IMR-90 (cell line): ENCODE measurements around the gene DSCAM. TPM values are rescaled to one million over a fixed set of nuclear protein-coding genes. Genes with fewer than 3 reads are reported as not detected.

Experiments used
- ATAC-seq: fragments of 200-7000 bp; cut with Tn5 transposase; 2 replicates; pipeline ENCODE4 v1.9.1; 2020; ENCODE audit warnings: low read depth, mild to moderate bottlenecking, moderate library complexity
- BruUV-seq: library from RNA; stranded (reverse); fragments of 400-500 nt; replicated peaks from 2 replicates; lab custom pipeline; 2021; lab: Mats Ljungman, UMichigan
- CTCF ChIA-PET: fragments of 300-600 bp; formaldehyde crosslinking; extraction: SDS; loops from one replicate; lab custom pipeline; 2021; ENCODE audit warnings: antibody characterized with exemption; lab: Yijun Ruan, JAX
- POLR2A ChIA-PET: fragments of 300-600 bp; sonication (Branson Sonifier 250); formaldehyde crosslinking; loops from one replicate; lab custom pipeline; 2022; ENCODE audit warnings: antibody characterized with exemption; ENCODE audit not compliant: unreplicated experiment; lab: Charles Lee
- DNase-seq: peaks from one replicate; pipeline ENCODE4 v3.0.0; 2013
- H2AFZ ChIP-seq: replicated peaks from 2 replicates; pipeline ENCODE3; 2013; ENCODE audit warnings: low read length, mild to moderate bottlenecking; ENCODE audit not compliant: poor library complexity
- H2AK5ac ChIP-seq: 2 replicates; pipeline ENCODE4 v1.6.1; 2013; ENCODE audit warnings: low read depth, low read length, inconsistent platforms
- H2AK9ac ChIP-seq: replicated peaks from 2 replicates; pipeline ENCODE3; 2013; ENCODE audit warnings: mild to moderate bottlenecking, low read depth, low read length, moderate library complexity; ENCODE audit not compliant: poor library complexity
- H2BK120ac ChIP-seq: 2 replicates; pipeline ENCODE4 v1.6.1; 2013; ENCODE audit warnings: low read depth, low read length, inconsistent platforms
- H2BK15ac ChIP-seq: 3 replicates; pipeline ENCODE4 v1.6.1; 2013; ENCODE audit warnings: low read depth, low read length, inconsistent platforms
- H2BK20ac ChIP-seq: 2 replicates; pipeline ENCODE4 v1.6.1; 2013; ENCODE audit warnings: low read depth, mild to moderate bottlenecking, inconsistent platforms, low read length, moderate library complexity
- H2BK5ac ChIP-seq: 2 replicates; pipeline ENCODE4 v1.6.1; 2013; ENCODE audit warnings: mild to moderate bottlenecking, low read depth, low read length, inconsistent platforms; ENCODE audit not compliant: poor library complexity, severe bottlenecking
- H3K14ac ChIP-seq: replicated peaks from 2 replicates; pipeline ENCODE4 v1.6.1; 2013; ENCODE audit warnings: low read depth, low read length, inconsistent platforms
- H3K18ac ChIP-seq: 2 replicates; pipeline ENCODE4 v1.6.1; 2013; ENCODE audit warnings: low read depth, low read length, control low read depth
- H3K23ac ChIP-seq: 2 replicates; pipeline ENCODE4 v1.6.1; 2013; ENCODE audit warnings: low read depth, low read length, inconsistent platforms
- H3K27ac ChIP-seq: 2 replicates; pipeline ENCODE4 v1.5.1; 2013; ENCODE audit warnings: mild to moderate bottlenecking, control low read depth, low read length; ENCODE audit not compliant: insufficient read depth
- H3K27me3 ChIP-seq: 2 replicates; pipeline ENCODE4 v1.6.1; 2013; ENCODE audit warnings: low read length; ENCODE audit not compliant: control insufficient read depth, insufficient read depth
- H3K36me3 ChIP-seq: 2 replicates; pipeline ENCODE4 v1.6.1; 2013; ENCODE audit warnings: low read length, mixed read lengths; ENCODE audit not compliant: control insufficient read depth, insufficient read depth
- H3K4ac ChIP-seq: 2 replicates; pipeline ENCODE4 v1.6.1; 2013; ENCODE audit warnings: low read depth, low read length, inconsistent platforms
- H3K4me1 ChIP-seq: 2 replicates; pipeline ENCODE4 v1.6.1; 2013; ENCODE audit warnings: low read length, mixed read lengths; ENCODE audit not compliant: control insufficient read depth, insufficient read depth
- H3K4me2 ChIP-seq: 2 replicates; pipeline ENCODE4 v1.6.1; 2013; ENCODE audit warnings: low read depth, mild to moderate bottlenecking, control low read depth, low read length, moderate library complexity
- H3K4me3 ChIP-seq: 2 replicates; pipeline ENCODE4 v1.5.1; 2013; ENCODE audit warnings: low read depth, mild to moderate bottlenecking, control low read depth, low read length, moderate library complexity; ENCODE audit not compliant: insufficient read depth
- H3K56ac ChIP-seq: 2 replicates; pipeline ENCODE4 v1.6.1; 2013; ENCODE audit warnings: low read length, inconsistent platforms; ENCODE audit not compliant: insufficient read depth; ENCODE audit errors: extremely low read depth
- H3K79me1 ChIP-seq, 2 experiments: 2 replicates each; pipeline ENCODE4 v1.6.1; 2013; ENCODE audit warnings: low read length in 2 of 2, inconsistent platforms in 1 of 2, low read depth in 1 of 2
- H3K9ac ChIP-seq: 2 replicates; pipeline ENCODE4 v1.6.1; 2013; ENCODE audit warnings: low read depth, low read length, control low read depth
- H3K9me1 ChIP-seq: 2 replicates; pipeline ENCODE4 v1.6.1; 2013; ENCODE audit warnings: low read length, inconsistent platforms; ENCODE audit not compliant: insufficient read depth
- H3K9me3 ChIP-seq: 2 replicates; pipeline ENCODE4 v1.6.1; 2013; ENCODE audit warnings: low read length; ENCODE audit not compliant: control insufficient read depth, insufficient read depth
- H4K20me1 ChIP-seq: 2 replicates; pipeline ENCODE4 v1.6.1; 2013; ENCODE audit warnings: low read length, inconsistent platforms; ENCODE audit not compliant: insufficient read depth
- H4K5ac ChIP-seq: 2 replicates; pipeline ENCODE4 v1.6.1; 2013; ENCODE audit warnings: mild to moderate bottlenecking, low read depth, low read length, control low read depth
- H4K8ac ChIP-seq, 2 experiments: 2 replicates each; pipeline ENCODE4 v1.6.1; 2013; ENCODE audit warnings: low read depth in 2 of 2, low read length in 2 of 2, control low read depth in 1 of 2, inconsistent platforms in 1 of 2
- H4K91ac ChIP-seq: 2 replicates; pipeline ENCODE4 v1.6.1; 2013; ENCODE audit warnings: low read depth, low read length, inconsistent platforms; ENCODE audit not compliant: insufficient read depth
- BHLHE40 ChIP-seq: fragments of 150-350 bp; IDR thresholded peaks from 2 replicates; pipeline ENCODE4 v1.6.1; 2016; ENCODE audit warnings: mild to moderate bottlenecking, low read depth, low read length
- CEBPB ChIP-seq: IDR thresholded peaks from 2 replicates; pipeline ENCODE4 v1.6.1; 2012; ENCODE audit warnings: low read depth, low read length, improper control_type of control experiment
- CHD1 ChIP-seq: IDR thresholded peaks from 2 replicates; pipeline ENCODE4 v1.6.1; 2012; ENCODE audit warnings: low read depth, low read length, improper control_type of control experiment
- FOS ChIP-seq: fragments of 150-350 bp; IDR thresholded peaks from 2 replicates; pipeline ENCODE4 v1.6.1; 2016; ENCODE audit warnings: low read depth, low read length
- MAFK ChIP-seq: IDR thresholded peaks from 2 replicates; pipeline ENCODE4 v1.6.1; 2012; ENCODE audit warnings: low read depth, low read length, improper control_type of control experiment
- MAZ ChIP-seq: IDR thresholded peaks from 2 replicates; pipeline ENCODE4 v1.6.1; 2012; ENCODE audit warnings: low read depth, mild to moderate bottlenecking, low read length, improper control_type of control experiment, moderate library complexity, borderline replicate concordance
- MXI1 ChIP-seq: IDR thresholded peaks from 2 replicates; pipeline ENCODE4 v1.6.1; 2012; ENCODE audit warnings: low read depth, mild to moderate bottlenecking, low read length, moderate library complexity, borderline replicate concordance
- POLR2A ChIP-seq: IDR thresholded peaks from 2 replicates; pipeline ENCODE4 v1.6.1; 2012; ENCODE audit warnings: mild to moderate bottlenecking, low read depth, low read length
- RAD21 ChIP-seq: IDR thresholded peaks from 2 replicates; pipeline ENCODE4 v1.6.1; 2012; ENCODE audit warnings: low read length, improper control_type of control experiment
- RCOR1 ChIP-seq: IDR thresholded peaks from 2 replicates; pipeline ENCODE4 v1.6.1; 2012; ENCODE audit warnings: mild to moderate bottlenecking, low read length, improper control_type of control experiment; ENCODE audit not compliant: insufficient replicate concordance
- RFX5 ChIP-seq: IDR thresholded peaks from 2 replicates; pipeline ENCODE4 v1.8.0; 2012; ENCODE audit warnings: low read depth, mild to moderate bottlenecking, low read length, moderate library complexity
- SMC3 ChIP-seq: fragments of 150-350 bp; IDR thresholded peaks from 2 replicates; pipeline ENCODE4 v1.6.1; 2016; ENCODE audit warnings: low read depth, mild to moderate bottlenecking, antibody characterized with exemption, low read length, moderate library complexity
- USF2 ChIP-seq: fragments of 150-350 bp; IDR thresholded peaks from 2 replicates; pipeline ENCODE4 v1.6.1; 2017; ENCODE audit warnings: mild to moderate bottlenecking, antibody characterized with exemption, low read length, low read depth
- WGBS, 2 experiments: methylation state at CpG; one replicate each; pipeline versions ENCODE4 v1.1.5 to v1.1.7; 2013; ENCODE audit warnings: missing lambda C conversion rate in 2 of 2; ENCODE audit not compliant: insufficient read length in 1 of 2; ENCODE audit errors: extremely low coverage in 2 of 2; 5-methylcytosine and 5-hydroxymethylcytosine counted together
- dilution Hi-C: fragments of 300-500 bp; cut with HindIII; formaldehyde crosslinking; loops from one replicate; pipeline ENCODE4 v1.14.3; 2018; ENCODE audit warnings: low sequenced_read_pairs; ENCODE audit not compliant: unreplicated experiment
- in situ Hi-C: fragments of 300-500 bp; cut with MboI; formaldehyde crosslinking; loops from 3 replicates; pipeline ENCODE4 v1.14.3; 2019; ENCODE audit warnings: low sequenced_read_pairs, inconsistent platforms, mixed read lengths
- intact Hi-C: fragments of 100-400 bp; cut with micrococcal nuclease; formaldehyde crosslinking; loops from 2 replicates; pipeline ENCODE4 v1.10.0; 2022
- polyA plus RNA-seq, 3 experiments: library from polyadenylated mRNA; depleted of rRNA; stranded (reverse); fragments of >200 nt; gene quantifications; 2 replicates each; pipeline ENCODE4 v1.2.3, GENCODE V29; 2012; ENCODE audit warnings: low replicate concordance in 1 of 3
- total RNA-seq: library from RNA; depleted of rRNA; stranded (reverse); fragments of >200 nt; gene quantifications from 2 replicates; pipeline ENCODE4 v1.2.3, GENCODE V29; 2012
- TF ChIP-seq, protein P1 (sequence below): fragments of 150-350 bp; IDR thresholded peaks from 2 replicates; pipeline ENCODE4 v1.6.1; 2016; ENCODE audit warnings: low read depth, mild to moderate bottlenecking, low read length, moderate library complexity, borderline replicate concordance
- TF ChIP-seq, protein P2 (sequence below): conservative IDR thresholded peaks from 2 replicates; pipeline ENCODE4 v1.5.1; 2012; ENCODE audit warnings: mild to moderate bottlenecking, low read depth, low read length, improper control_type of control experiment

The DSCAM gene
- total and polyA plus RNA-seq, 2 of the 4 experiments (the other 2 are of a cell fraction), result under 0.01 to 0.02 TPM

DNA sequence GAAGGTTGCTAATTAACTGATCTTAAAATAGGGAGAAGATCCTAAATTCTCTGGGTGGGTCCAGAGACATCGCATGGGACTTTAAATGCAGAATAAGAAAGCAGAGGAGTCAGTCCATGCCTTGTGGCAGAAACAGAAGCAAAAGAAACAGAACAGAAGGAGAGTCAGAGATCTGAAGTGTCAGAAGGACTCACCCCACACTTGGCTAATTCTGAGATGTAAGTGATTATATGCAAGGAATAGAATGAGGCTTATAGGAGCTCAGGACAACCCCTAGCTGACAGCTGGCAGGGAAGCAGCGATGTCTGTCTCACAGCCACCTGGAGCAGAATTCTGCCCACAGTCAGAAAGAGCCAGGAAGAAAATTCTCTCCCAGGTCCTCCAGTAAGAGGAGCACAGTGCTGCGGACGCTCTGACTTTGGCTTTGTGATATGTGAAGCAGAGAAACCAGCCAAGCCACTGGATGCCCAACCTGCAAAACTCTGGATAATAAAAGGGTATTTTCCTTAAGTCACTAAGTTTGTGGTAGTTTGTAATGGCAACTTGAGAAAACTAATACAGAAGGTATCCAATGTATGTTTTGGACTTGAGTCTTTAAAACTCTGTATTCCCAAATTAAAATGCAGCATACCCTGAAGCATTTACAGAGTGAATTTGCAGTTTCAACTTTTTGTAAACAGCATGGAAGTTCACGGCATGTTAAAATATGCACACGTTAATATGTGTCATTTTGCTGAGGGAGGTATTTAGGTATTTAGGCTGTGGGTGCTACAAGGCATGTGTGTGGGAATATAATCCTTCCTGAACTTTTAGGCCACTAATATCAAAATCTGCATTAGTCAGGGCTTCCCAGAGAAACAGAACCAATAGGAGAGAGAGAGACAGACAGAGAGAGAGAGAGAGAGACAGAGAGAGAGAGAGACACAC is 591.2 kb downstream of the DSCAM start:
- no peak overlapping the region for H3K14ac ChIP-seq
- H2BK20ac ChIP-seq, result no peak overlapping the region
- no peak overlapping the region for H2AK5ac ChIP-seq
- no peaks in the 10 kb centered on the region for H3K36me3 ChIP-seq
- H3K9me1 ChIP-seq, result no peaks in the 10 kb centered on the region
- no peak overlapping the region for H2AK9ac ChIP-seq
- intact Hi-C loops, result no loop called here
- no peak overlapping the region for H4K8ac ChIP-seq
- H4K20me1 ChIP-seq, result no peaks in the 10 kb centered on the region
- H3K79me1 ChIP-seq, result no peaks in the 10 kb centered on the region
- H4K5ac ChIP-seq, result no peak overlapping the region
- CTCF ChIA-PET, result no interaction called here
- H3K9me3 ChIP-seq, result peaks cover 26% of the 10 kb centered on the region
- ATAC-seq, result no peak
- no peak overlapping the region for H3K18ac ChIP-seq
- DNase-seq, result no peak
- no peak overlapping the region for H3K27ac ChIP-seq
- H3K4me1 ChIP-seq, result no peaks in the 10 kb centered on the region
- H2BK15ac ChIP-seq, result no peak overlapping the region
- H2BK5ac ChIP-seq, result no peak overlapping the region
- BruUV-seq, result no TSS peak
- no peak overlapping the region for H3K4ac ChIP-seq
- no peak overlapping the region for H4K91ac ChIP-seq
- no peak overlapping the region for H3K56ac ChIP-seq
- no peak overlapping the region for H3K4me2 ChIP-seq
- no peak overlapping the region for H3K9ac ChIP-seq
- H3K4me3 ChIP-seq, result no peak overlapping the region
- POLR2A ChIA-PET, result no interaction called here
- no peak overlapping the region for H2AFZ ChIP-seq
- no peak overlapping the region for H3K23ac ChIP-seq
- no peak overlapping the region for H2BK120ac ChIP-seq
- no peaks in the 10 kb centered on the region for H3K27me3 ChIP-seq
- in situ Hi-C loops, result no loop called here
- 60% methylated on average over 1 of the region's 6 CpGs; no CpG with 5 or more reads in 1 of the 2 experiments for WGBS, 2 experiments
- dilution Hi-C loops, result no loop called here
- TF ChIP-seq MAZ (no peak), RAD21 (no peak), RCOR1 (no peak), CEBPB (no peak), CHD1 (no peak), MAFK (no peak), FOS (no peak), BHLHE40 (no peak), SMC3 (no peak), RFX5 (no peak), POLR2A (no peak), MXI1 (no peak), USF2 (no peak)
- TF ChIP-seq, protein P1, sequence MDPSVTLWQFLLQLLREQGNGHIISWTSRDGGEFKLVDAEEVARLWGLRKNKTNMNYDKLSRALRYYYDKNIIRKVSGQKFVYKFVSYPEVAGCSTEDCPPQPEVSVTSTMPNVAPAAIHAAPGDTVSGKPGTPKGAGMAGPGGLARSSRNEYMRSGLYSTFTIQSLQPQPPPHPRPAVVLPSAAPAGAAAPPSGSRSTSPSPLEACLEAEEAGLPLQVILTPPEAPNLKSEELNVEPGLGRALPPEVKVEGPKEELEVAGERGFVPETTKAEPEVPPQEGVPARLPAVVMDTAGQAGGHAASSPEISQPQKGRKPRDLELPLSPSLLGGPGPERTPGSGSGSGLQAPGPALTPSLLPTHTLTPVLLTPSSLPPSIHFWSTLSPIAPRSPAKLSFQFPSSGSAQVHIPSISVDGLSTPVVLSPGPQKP, result no peak
- TF ChIP-seq, protein P2, sequence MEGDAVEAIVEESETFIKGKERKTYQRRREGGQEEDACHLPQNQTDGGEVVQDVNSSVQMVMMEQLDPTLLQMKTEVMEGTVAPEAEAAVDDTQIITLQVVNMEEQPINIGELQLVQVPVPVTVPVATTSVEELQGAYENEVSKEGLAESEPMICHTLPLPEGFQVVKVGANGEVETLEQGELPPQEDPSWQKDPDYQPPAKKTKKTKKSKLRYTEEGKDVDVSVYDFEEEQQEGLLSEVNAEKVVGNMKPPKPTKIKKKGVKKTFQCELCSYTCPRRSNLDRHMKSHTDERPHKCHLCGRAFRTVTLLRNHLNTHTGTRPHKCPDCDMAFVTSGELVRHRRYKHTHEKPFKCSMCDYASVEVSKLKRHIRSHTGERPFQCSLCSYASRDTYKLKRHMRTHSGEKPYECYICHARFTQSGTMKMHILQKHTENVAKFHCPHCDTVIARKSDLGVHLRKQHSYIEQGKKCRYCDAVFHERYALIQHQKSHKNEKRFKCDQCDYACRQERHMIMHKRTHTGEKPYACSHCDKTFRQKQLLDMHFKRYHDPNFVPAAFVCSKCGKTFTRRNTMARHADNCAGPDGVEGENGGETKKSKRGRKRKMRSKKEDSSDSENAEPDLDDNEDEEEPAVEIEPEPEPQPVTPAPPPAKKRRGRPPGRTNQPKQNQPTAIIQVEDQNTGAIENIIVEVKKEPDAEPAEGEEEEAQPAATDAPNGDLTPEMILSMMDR, result no peak
